ENCODE results near the gene ADAMTS15. TPM values are rescaled to one million over a fixed set of nuclear protein-coding genes. Genes with fewer than 3 reads are reported as not detected.

ADAMTS15 gene
- total and polyA plus RNA-seq, 2 donors (not counting 1 experiment from before 2014, with no cell fraction given), result not detected

- H3K27me3 ChIP-seq (replicated peaks in 1 of 4; ENCODE audit: control extremely low read depth in 1 of 4, control insufficient read depth in 3 of 4, insufficient read depth in 4 of 4, low read length in 3 of 4), result no peaks in the 10 kb centered on the region
- H3K4me1 ChIP-seq (ENCODE audit: control insufficient read depth in 2 of 2, insufficient read depth in 2 of 2, low read length in 2 of 2), result no peaks in the 10 kb centered on the region
- no peaks in the 10 kb centered on the region for H3K36me3 ChIP-seq (replicated peaks in 1 of 2; ENCODE audit: control extremely low read depth in 1 of 2, control insufficient read depth in 1 of 2, extremely low read depth in 1 of 2, insufficient read depth in 2 of 2, low read length in 1 of 2)
- DNase-seq, result no peak
- no peaks in the 10 kb centered on the region for H3K4me1 Mint-ChIP-seq
- POLR2A ChIA-PET, result no interaction called here
- CTCF ChIA-PET, result no interaction called here
- TF ChIP-seq CTCF (IDR thresholded peaks at IDR 0.05) (no peak), EZH2 (IDR thresholded peaks at IDR 0.05; ENCODE audit: borderline replicate concordance, insufficient read depth, low read depth, low read length, poor library complexity, severe bottlenecking) (no peak)
- H3K9me3 ChIP-seq (ENCODE audit: control extremely low read depth in 1 of 3, control insufficient read depth in 2 of 3, insufficient read depth in 1 of 3, low read length in 2 of 3), result no peaks in the 10 kb centered on the region
- H3K9ac ChIP-seq (ENCODE audit: low read length), result no peak overlapping the region
- ATAC-seq (ENCODE audit: low read depth), result no peak
- no peaks in the 10 kb centered on the region for H3K79me2 ChIP-seq (ENCODE audit: control insufficient read depth, insufficient read depth, low read length)
- intact Hi-C loops (cut with micrococcal nuclease), result no loop called here
- H3K4me3 ChIP-seq (ENCODE audit: control extremely low read depth in 1 of 5, extremely low read depth in 1 of 5, insufficient read depth in 1 of 5, low read depth in 2 of 5, low read length in 4 of 5), result no peak overlapping the region
- no peak overlapping the region for H2AFZ ChIP-seq (ENCODE audit: insufficient read depth, low read depth, low read length, poor library complexity, severe bottlenecking)
- H3K9me3 Mint-ChIP-seq (ENCODE audit: insufficient read depth), result no peaks in the 10 kb centered on the region
- WGBS (ENCODE audit: insufficient coverage), result 29% methylated on average over 3 of the region's 5 CpGs
- no peak overlapping the region for H3K4me2 ChIP-seq (replicated peaks; ENCODE audit: low read depth, low read length, poor library complexity, severe bottlenecking)
- H3K4me3 Mint-ChIP-seq, result no peak overlapping the region
- no peaks in the 10 kb centered on the region for H4K20me1 ChIP-seq (ENCODE audit: control insufficient read depth, insufficient read depth, low read length, poor library complexity, severe bottlenecking)
- no peak overlapping the region for H3K27ac ChIP-seq (ENCODE audit: low read length in 2 of 2)
- no peak overlapping the region for H3K27ac Mint-ChIP-seq
- H3K27me3 Mint-ChIP-seq, result peaks cover 5% of the 10 kb centered on the region
These were observed 32.3 kb downstream of the ADAMTS15 start for GRCh38 chr11:130480711-130481140.

- no peak for ATAC-seq (ENCODE audit: low read depth)
- no peaks in the 10 kb centered on the region for H3K4me1 Mint-ChIP-seq
- DNase-seq, result no peak
- Histone ChIP-seq H3K9me3 (ENCODE audit: control extremely low read depth in 1 of 3, control insufficient read depth in 2 of 3, insufficient read depth in 1 of 3, low read length in 2 of 3) (no peaks in the 10 kb centered on the region), H3K27me3 (replicated peaks in 1 of 4; ENCODE audit: control extremely low read depth in 1 of 4, control insufficient read depth in 3 of 4, insufficient read depth in 4 of 4, low read length in 3 of 4) (no peaks in the 10 kb centered on the region), H3K27ac (ENCODE audit: low read length in 2 of 2) (no peak overlapping the region), H3K4me1 (ENCODE audit: control insufficient read depth in 2 of 2, insufficient read depth in 2 of 2, low read length in 2 of 2) (no peaks in the 10 kb centered on the region), H4K20me1 (ENCODE audit: control insufficient read depth, insufficient read depth, low read length, poor library complexity, severe bottlenecking) (no peaks in the 10 kb centered on the region), H3K36me3 (replicated peaks in 1 of 2; ENCODE audit: control extremely low read depth in 1 of 2, control insufficient read depth in 1 of 2, extremely low read depth in 1 of 2, insufficient read depth in 2 of 2, low read length in 1 of 2) (no peaks in the 10 kb centered on the region), H2AFZ (ENCODE audit: insufficient read depth, low read depth, low read length, poor library complexity, severe bottlenecking) (no peak overlapping the region), H3K4me2 (replicated peaks; ENCODE audit: low read depth, low read length, poor library complexity, severe bottlenecking) (no peak overlapping the region), H3K4me3 (ENCODE audit: control extremely low read depth in 1 of 5, extremely low read depth in 1 of 5, insufficient read depth in 1 of 5, low read depth in 2 of 5, low read length in 4 of 5) (no peak overlapping the region), H3K79me2 (ENCODE audit: control insufficient read depth, insufficient read depth, low read length) (no peaks in the 10 kb centered on the region), H3K9ac (ENCODE audit: low read length) (no peak overlapping the region)
- ChIA-PET POLR2A (no interaction called here), CTCF (no interaction called here)
- H3K9me3 Mint-ChIP-seq (ENCODE audit: insufficient read depth), result no peaks in the 10 kb centered on the region
- H3K27ac Mint-ChIP-seq, result no peak overlapping the region
- no peaks in the 10 kb centered on the region for H3K27me3 Mint-ChIP-seq
- WGBS (ENCODE audit: insufficient coverage), result 92% methylated on average over 4 of the region's 5 CpGs
- H3K4me3 Mint-ChIP-seq, result no peak overlapping the region
- intact Hi-C loops (cut with micrococcal nuclease), result no loop called here
- no peak for TF ChIP-seq CTCF (IDR thresholded peaks at IDR 0.05)
- TF ChIP-seq EZH2 (IDR thresholded peaks at IDR 0.05; ENCODE audit: borderline replicate concordance, insufficient read depth, low read depth, low read length, poor library complexity, severe bottlenecking), result no peak
These were observed 34.7 kb downstream of the ADAMTS15 start for GRCh38 chr11:130483124-130483523.

All from B cell (primary cell).